GM20000 (cell line): ENCODE data around the gene ITGAL.
"Not testable (repeated sequence)": the region's sequence is repeated elsewhere in the genome, so short reads cannot be mapped to it uniquely, and the experiment has no call there.

Experiments used
- DNase-seq: peaks from one replicate; pipeline ENCODE4 v3.0.0; 2012; ENCODE audit warnings: low spot score
- TF ChIP-seq, protein P1 (sequence below): IDR thresholded peaks from 2 replicates; pipeline ENCODE4 v1.5.1; 2012; ENCODE audit warnings: mild to moderate bottlenecking, control low read depth; ENCODE audit errors: extremely low read depth, missing control alignments

The ITGAL gene

DNA sequence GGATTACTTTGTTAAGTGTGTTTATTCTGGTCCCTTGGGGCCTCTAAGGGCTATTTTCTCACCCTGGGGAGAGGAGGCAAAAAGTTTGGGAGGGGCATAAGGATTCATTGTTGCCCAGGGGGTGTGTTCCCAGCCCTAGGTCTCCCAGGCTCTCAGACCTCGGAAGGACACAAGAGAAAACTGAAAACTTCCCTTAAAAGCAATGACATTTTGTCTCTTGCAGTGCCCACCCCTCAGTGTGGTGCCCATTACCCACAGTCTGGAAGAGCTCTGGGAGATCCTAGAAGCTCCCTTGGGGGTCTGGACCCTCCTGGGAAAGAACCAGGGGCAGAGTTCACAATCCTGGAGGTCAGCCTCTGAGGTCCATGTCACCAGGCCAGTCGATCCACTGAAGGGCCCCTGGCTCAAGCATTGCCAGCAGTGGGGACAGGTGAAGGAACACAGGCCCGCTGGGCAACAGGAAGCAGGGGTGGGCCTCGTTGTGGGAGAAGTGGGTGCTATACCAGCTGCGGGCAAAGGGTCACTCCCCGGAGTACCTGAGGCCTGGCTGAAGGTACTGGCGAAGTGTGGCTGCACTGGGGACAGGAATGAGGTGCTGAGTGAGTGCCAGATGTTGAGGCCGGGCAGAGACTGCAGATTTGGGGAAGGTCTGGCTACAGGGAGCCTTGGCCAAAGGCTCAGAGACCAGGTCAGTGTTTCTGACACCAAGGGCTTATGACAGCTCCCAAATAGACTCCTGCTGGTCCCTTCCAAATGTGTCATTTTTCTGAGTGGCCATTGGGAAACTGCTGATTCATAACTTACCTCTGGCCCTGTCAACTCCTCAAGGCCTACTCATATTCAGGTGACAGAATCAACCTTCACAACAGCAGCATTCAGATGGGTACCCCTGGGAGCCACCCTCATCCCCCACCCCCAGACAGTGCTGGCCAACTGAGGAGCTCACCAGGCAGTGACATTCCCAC lies 66.7 kb downstream of the ITGAL start:
- TF ChIP-seq, protein P1, sequence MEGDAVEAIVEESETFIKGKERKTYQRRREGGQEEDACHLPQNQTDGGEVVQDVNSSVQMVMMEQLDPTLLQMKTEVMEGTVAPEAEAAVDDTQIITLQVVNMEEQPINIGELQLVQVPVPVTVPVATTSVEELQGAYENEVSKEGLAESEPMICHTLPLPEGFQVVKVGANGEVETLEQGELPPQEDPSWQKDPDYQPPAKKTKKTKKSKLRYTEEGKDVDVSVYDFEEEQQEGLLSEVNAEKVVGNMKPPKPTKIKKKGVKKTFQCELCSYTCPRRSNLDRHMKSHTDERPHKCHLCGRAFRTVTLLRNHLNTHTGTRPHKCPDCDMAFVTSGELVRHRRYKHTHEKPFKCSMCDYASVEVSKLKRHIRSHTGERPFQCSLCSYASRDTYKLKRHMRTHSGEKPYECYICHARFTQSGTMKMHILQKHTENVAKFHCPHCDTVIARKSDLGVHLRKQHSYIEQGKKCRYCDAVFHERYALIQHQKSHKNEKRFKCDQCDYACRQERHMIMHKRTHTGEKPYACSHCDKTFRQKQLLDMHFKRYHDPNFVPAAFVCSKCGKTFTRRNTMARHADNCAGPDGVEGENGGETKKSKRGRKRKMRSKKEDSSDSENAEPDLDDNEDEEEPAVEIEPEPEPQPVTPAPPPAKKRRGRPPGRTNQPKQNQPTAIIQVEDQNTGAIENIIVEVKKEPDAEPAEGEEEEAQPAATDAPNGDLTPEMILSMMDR: no peak
- no peak for DNase-seq

GRCh38 chr16:30539986-30540526 lies 67.5 kb downstream of the ITGAL start:
- DNase-seq: not testable (repeated sequence)

DNA sequence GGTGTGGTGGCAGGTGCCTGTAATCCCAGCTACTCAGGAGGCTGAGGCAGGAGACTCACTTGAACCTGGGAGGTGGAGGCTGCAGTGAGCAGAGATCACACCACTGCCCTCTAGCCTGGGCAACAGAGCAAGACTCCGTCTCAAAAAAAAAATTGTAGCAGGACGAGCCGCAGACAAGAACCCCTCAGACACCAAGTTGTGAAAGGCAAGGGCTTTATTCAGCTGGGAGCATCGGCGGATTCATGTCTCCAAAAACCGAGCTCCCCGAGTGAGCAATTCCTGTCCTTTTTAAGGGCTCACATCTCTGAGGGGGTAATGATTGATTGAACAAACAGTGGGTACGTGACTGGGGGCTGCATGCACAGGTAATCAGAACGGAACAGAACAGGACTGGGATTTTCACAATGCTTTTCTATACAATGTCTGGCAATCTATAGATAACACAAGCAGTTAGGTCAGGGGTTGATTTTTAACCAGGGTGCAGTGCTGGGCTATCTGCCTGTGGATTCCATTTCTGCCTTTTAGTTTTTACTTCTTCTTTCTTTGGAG lies 68.4 kb downstream of the ITGAL start:
- not testable (repeated sequence) for DNase-seq

GRCh38 chr16:30541502-30542329 lies 69.2 kb downstream of the ITGAL start:
- TF ChIP-seq, protein P1: no peak
- no peak for DNase-seq

- DNase-seq: no peak
Observed at GRCh38 chr16:30543067-30543466, 70.5 kb downstream of the ITGAL start.

GRCh38 chr16:30546115-30546514 lies 73.6 kb downstream of the ITGAL start:
- TF ChIP-seq, protein P1: no peak
- DNase-seq: no peak

More at GRCh38 chr16:30543067-30543466, 70.5 kb downstream of the ITGAL start:
- TF ChIP-seq, protein P1: no peak

DNA sequence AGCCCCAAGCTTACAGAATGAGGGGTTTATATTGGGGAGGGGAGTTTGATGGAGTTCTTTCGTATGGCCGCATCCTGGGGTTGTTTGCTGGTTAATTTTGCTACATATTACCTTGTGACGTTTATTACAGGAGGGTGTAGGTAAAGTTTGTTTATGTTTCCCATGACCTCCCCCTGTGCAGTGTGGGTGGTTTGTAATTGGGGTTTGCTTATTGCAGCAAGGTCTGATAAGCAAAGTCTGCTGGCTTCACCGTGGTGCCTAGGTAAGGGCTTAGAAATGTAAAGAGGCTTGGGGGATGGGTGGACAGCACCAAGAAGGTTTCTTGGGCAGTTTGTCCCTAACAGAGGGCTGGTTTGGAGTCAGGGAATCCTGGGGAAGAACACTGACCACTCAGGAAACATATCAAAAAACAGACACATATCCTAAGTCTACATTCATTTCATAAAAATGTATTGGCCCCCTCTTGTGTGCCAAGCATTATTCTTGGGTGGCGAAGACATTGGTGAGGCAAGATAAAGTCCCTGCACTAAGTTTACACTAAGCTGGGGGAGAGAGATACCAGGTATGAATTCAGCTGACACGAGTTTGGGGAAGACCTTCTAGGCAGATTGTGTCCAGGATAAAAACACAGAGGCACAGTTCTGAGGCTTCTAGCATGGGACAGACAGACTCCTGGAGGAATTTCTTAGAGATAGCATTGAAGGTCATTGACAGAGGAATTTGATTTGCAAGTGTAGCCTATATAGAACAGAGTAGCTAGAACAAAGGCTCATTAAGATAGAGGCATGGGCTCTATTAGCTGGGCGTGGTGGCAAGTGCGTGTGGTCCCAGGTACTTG lies 76.1 kb downstream of the ITGAL start:
- DNase-seq: no peak

More for the DNA sequence above, 76.1 kb downstream of the ITGAL start:
- TF ChIP-seq, protein P1: no peak
